ENCODE data around the gene DOCK10. TPM values are rescaled to one million over a fixed set of nuclear protein-coding genes. Genes with fewer than 3 reads are reported as not detected.

DOCK10 gene
- total and polyA plus RNA-seq, 8 donors: 0.89 to 33.8 (median 3.2) TPM

DNA sequence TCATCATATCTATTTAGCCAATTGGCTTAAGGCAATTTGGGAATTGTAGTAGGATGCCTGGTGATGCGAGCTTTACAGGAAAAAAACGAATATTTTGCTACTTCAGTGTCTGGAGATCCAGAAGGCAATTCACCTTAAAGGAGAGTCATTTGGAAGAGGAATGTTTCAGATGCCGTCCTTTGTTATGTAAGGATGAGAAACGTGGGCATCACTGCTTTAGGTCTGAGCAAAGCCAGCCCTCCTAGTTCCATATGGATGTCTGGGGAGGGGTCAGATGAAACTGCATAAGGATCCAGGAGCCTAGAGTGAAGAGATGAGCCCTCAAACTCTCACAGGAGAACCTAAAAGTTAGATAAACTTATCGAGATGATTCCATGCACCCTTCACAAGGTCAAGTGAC is 30.9 kb upstream of the DOCK10 start:
- no peaks in the 10 kb centered on the region for H3K9me3 ChIP-seq
- no peaks in the 10 kb centered on the region for H3K4me1 ChIP-seq
- H3K27ac ChIP-seq: no peak overlapping the region
- H3K36me3 ChIP-seq: no peaks in the 10 kb centered on the region
- H3K27me3 ChIP-seq: no peaks in the 10 kb centered on the region
- TF ChIP-seq EP300 (IDR thresholded peaks at IDR 0.05) (no peak), POLR2AphosphoS5 (IDR thresholded peaks at IDR 0.05) (no peak), POLR2A (IDR thresholded peaks at IDR 0.05) (no peak)
- TF ChIP-seq, protein P1, sequence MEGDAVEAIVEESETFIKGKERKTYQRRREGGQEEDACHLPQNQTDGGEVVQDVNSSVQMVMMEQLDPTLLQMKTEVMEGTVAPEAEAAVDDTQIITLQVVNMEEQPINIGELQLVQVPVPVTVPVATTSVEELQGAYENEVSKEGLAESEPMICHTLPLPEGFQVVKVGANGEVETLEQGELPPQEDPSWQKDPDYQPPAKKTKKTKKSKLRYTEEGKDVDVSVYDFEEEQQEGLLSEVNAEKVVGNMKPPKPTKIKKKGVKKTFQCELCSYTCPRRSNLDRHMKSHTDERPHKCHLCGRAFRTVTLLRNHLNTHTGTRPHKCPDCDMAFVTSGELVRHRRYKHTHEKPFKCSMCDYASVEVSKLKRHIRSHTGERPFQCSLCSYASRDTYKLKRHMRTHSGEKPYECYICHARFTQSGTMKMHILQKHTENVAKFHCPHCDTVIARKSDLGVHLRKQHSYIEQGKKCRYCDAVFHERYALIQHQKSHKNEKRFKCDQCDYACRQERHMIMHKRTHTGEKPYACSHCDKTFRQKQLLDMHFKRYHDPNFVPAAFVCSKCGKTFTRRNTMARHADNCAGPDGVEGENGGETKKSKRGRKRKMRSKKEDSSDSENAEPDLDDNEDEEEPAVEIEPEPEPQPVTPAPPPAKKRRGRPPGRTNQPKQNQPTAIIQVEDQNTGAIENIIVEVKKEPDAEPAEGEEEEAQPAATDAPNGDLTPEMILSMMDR (IDR thresholded peaks at IDR 0.05): no peak
- 57 to 71% (median 64%) methylated on average over 5 of the region's 5 CpGs for WGBS, 5 donors
- H3K4me3 ChIP-seq: no peak overlapping the region
- DNase-seq: no peak
- intact Hi-C loops (cut with DNase I; ENCODE audit: low total_unique reads): no loop called here

DNA sequence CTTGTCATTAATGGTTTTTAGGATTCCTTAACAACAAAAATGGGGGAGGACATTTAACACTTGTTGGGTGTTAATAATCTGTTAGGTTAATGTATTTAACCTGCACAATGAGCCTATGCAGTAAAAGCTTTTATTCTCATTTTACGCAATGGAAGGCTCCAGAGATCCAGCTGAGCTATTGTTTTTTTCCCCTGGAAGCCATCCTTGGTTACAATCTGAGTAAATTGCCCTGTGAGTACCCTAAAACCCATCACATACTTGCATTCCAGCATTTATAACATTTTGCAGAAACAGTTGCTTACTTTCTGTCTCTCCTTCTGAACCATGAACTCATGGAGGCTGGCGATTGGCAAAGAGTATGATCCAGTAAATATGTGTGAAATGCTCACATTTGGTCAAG is 30.2 kb upstream of the DOCK10 start:
- TF ChIP-seq POLR2A (IDR thresholded peaks at IDR 0.05): no peak
- TF ChIP-seq POLR2AphosphoS5 (IDR thresholded peaks at IDR 0.05): no peak
- TF ChIP-seq EP300 (IDR thresholded peaks at IDR 0.05): no peak
- TF ChIP-seq, protein P1 (IDR thresholded peaks at IDR 0.05): no peak
- Histone ChIP-seq H3K36me3 (no peaks in the 10 kb centered on the region), H3K4me1 (no peaks in the 10 kb centered on the region), H3K27me3 (no peaks in the 10 kb centered on the region), H3K9me3 (peaks cover 0 to 5% (median 4%) of the 10 kb centered on the region in 4 donors), H3K4me3 (no peak overlapping the region), H3K27ac (no peak overlapping the region)
- 86 to 93% (median 92%) methylated on average over 2 of the region's 2 CpGs for WGBS, 5 donors
- no peak for DNase-seq
- intact Hi-C loops (cut with DNase I; ENCODE audit: low total_unique reads): no loop called here

DNA sequence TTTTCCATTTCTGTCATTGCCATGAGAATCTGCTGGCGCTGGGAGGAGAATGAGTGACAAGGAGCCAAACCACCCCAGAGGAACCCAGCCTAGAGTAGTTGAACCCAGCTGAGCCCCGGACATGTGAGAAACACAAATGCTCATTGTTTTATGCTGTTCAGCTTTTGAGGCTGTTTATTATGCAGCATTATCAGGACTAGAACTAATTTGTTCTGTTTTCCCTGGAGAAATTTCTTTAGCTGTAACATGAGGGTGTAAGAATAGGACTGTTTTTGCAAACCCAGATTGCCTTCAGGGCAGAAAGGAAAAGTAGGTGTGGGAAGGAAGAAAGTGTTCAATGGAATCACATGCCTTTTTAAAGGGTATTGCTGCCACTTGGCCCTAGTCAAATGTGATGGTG is 28.5 kb upstream of the DOCK10 start:
- H3K4me3 ChIP-seq: no peak overlapping the region
- H3K27ac ChIP-seq: no peak overlapping the region
- no peaks in the 10 kb centered on the region for H3K27me3 ChIP-seq
- no peak for DNase-seq
- H3K4me1 ChIP-seq: no peaks in the 10 kb centered on the region
- H3K9me3 ChIP-seq: peaks cover 0 to 8% (median 7%) of the 10 kb centered on the region in 4 donors
- 76 to 86% (median 81%) methylated on average over 2 of the region's 2 CpGs for WGBS, 5 donors
- H3K36me3 ChIP-seq: no peaks in the 10 kb centered on the region
- TF ChIP-seq POLR2AphosphoS5 (IDR thresholded peaks at IDR 0.05) (no peak), EP300 (IDR thresholded peaks at IDR 0.05) (no peak), POLR2A (IDR thresholded peaks at IDR 0.05) (no peak)
- TF ChIP-seq, protein P1 (IDR thresholded peaks at IDR 0.05): no peak
- intact Hi-C loops (cut with DNase I; ENCODE audit: low total_unique reads): no loop called here

DNA sequence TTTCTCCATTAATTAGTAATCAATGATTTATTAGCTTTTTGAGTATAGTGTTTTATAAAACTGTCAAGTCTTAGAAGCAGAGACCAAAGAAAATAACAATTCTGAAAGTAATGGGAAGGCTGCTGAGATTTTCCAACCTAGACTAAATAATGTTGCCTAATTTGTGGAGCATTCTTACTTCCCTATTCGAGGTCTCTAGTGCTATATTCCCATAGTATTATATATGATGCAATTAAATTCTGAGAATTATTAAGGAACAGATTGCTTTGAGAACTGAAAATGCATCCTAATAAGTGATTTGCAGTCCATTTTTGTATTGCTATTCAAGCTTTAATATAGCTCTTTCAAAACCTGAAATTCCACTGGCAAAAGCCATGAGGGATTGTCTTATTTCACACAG is 27.7 kb upstream of the DOCK10 start:
- DNase-seq: no peak
- peaks cover 0 to 8% (median 7%) of the 10 kb centered on the region in 4 donors for H3K9me3 ChIP-seq
- no peaks in the 10 kb centered on the region for H3K4me1 ChIP-seq
- no peaks in the 10 kb centered on the region for H3K27me3 ChIP-seq
- H3K36me3 ChIP-seq: no peaks in the 10 kb centered on the region
- intact Hi-C loops (cut with DNase I; ENCODE audit: low total_unique reads): no loop called here
- WGBS, 5 donors: 37 to 66% (median 46%) methylated on average over 1 of the region's 1 CpG
- H3K27ac ChIP-seq: no peak overlapping the region
- no peak overlapping the region for H3K4me3 ChIP-seq
- TF ChIP-seq POLR2AphosphoS5 (IDR thresholded peaks at IDR 0.05): no peak
- no peak for TF ChIP-seq POLR2A (IDR thresholded peaks at IDR 0.05)

DNA sequence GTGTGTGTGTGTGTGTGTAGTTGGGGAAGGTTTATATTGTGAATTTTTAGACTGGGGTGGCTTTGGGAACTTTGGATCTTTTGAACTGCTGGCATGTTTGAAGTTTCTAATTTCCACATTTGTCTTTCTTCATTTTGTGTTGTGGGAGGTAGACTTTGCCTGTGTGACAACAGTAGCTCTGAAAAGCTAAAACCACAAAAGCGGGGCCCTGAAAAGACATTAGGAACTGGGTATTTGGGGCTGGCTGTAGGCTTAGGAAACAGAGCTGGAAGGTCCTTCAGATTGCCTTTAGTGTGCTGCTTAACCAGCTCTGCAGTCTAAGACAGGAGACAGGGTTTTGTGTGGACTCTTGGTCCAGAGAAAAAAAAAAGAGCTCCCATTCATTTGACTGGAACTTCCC is 27.2 kb upstream of the DOCK10 start:
- Histone ChIP-seq H3K9me3 (peaks cover 0 to 8% (median 7%) of the 10 kb centered on the region in 4 donors), H3K27me3 (no peaks in the 10 kb centered on the region), H3K4me3 (no peak overlapping the region), H3K27ac (no peak overlapping the region), H3K36me3 (no peaks in the 10 kb centered on the region), H3K4me1 (no peaks in the 10 kb centered on the region)
- intact Hi-C loops (cut with DNase I; ENCODE audit: low total_unique reads): no loop called here
- no peak for DNase-seq
- no peak for TF ChIP-seq POLR2AphosphoS5 (IDR thresholded peaks at IDR 0.05)
- TF ChIP-seq, protein P1 (IDR thresholded peaks at IDR 0.05): no peak
- no peak for TF ChIP-seq EP300 (IDR thresholded peaks at IDR 0.05)
- no peak for TF ChIP-seq POLR2A (IDR thresholded peaks at IDR 0.05)
- 25 to 82% (median 67%) methylated on average over 1 of the region's 1 CpG for WGBS, 5 donors

All from stomach (tissue), 9 donors.